GM21619 (cell line): ENCODE data around the gene GALNS.

Experiments
- ATAC-seq: cut with Tn5 transposase; IDR thresholded peaks from one replicate; pipeline ENCODE4 v1.9.1; 2021; ENCODE audit not compliant: unreplicated experiment

The GALNS gene

GRCh38 chr16:88787579-88788314 is 69.0 kb downstream of the GALNS start:
- ATAC-seq: no peak

- no peak for ATAC-seq
Measured at GRCh38 chr16:88785106-88785924, 71.4 kb downstream of the GALNS start, which contains the start of gene PIEZO1. TSS of gene PIEZO1 (minus strand) at chr16:88785220. CDS start at chr16:88784964, 256 bp downstream.

- ATAC-seq: no peak
Measured at GRCh38 chr16:88784856-88785105, 72.0 kb downstream of the GALNS start.

- ATAC-seq: peak; percentile 27
Measured at GRCh38 chr16:88784074-88784855, 72.5 kb downstream of the GALNS start.

- ATAC-seq: no peak
Measured at GRCh38 chr16:88783391-88784073, 73.2 kb downstream of the GALNS start.

GRCh38 chr16:88782454-88783390 is 74.0 kb downstream of the GALNS start:
- no peak for ATAC-seq

GRCh38 chr16:88781140-88782077 is 75.3 kb downstream of the GALNS start:
- peak; percentile 36 for ATAC-seq

GRCh38 chr16:88780142-88781062 is 76.3 kb downstream of the GALNS start:
- ATAC-seq: no peak

GRCh38 chr16:88779406-88780141 is 77.2 kb downstream of the GALNS start:
- ATAC-seq: no peak

- ATAC-seq: no peak
Measured at GRCh38 chr16:88778541-88779065, 78.1 kb downstream of the GALNS start.

GRCh38 chr16:88778271-88778525 is 78.5 kb downstream of the GALNS start:
- no peak for ATAC-seq

- no peak for ATAC-seq
Measured at GRCh38 chr16:88777471-88778270, 79.1 kb downstream of the GALNS start.

GRCh38 chr16:88775825-88776224 is 80.9 kb downstream of the GALNS start:
- ATAC-seq: no peak

- no peak for ATAC-seq
Measured at GRCh38 chr16:88774544-88775393, 82.0 kb downstream of the GALNS start.

- ATAC-seq: no peak
Measured at GRCh38 chr16:88773812-88774291, 82.9 kb downstream of the GALNS start.
